HepG2 (cell line): Measurements from ENCODE around the gene SELENOW. TPM values are rescaled to one million over a fixed set of nuclear protein-coding genes. Genes with fewer than 3 reads are reported as not detected.

Experiments
- ARID4A ChIP-seq: sonication (generic); formaldehyde crosslinking; IDR thresholded peaks from 2 replicates; pipeline ENCODE4 v1.5.0; 2020; ENCODE audit warnings: mild to moderate bottlenecking, missing genetic modification reagents, borderline replicate concordance
- BHLHE40 ChIP-seq: IDR thresholded peaks from 2 replicates; pipeline ENCODE4 v1.6.1; 2011; ENCODE audit warnings: low read length, improper control_type of control experiment
- CBFB ChIP-seq: sonication (generic); formaldehyde crosslinking; IDR thresholded peaks from 2 replicates; pipeline ENCODE4 v1.4.0; 2020; ENCODE audit warnings: missing genetic modification reagents
- CREBL2 ChIP-seq: sonication (generic); formaldehyde crosslinking; IDR thresholded peaks from 2 replicates; pipeline ENCODE4 v1.8.1; 2023; ENCODE audit warnings: missing genetic modification reagents, mild to moderate bottlenecking, borderline replicate concordance
- FOXK1 ChIP-seq: sonication (generic); formaldehyde crosslinking; IDR thresholded peaks from 2 replicates; pipeline ENCODE4 v1.4.0; 2020; ENCODE audit warnings: low read depth, missing genetic modification reagents, borderline replicate concordance
- FOXO1 ChIP-seq: sonication (generic); formaldehyde crosslinking; IDR thresholded peaks from 2 replicates; pipeline ENCODE4 v1.4.0; 2020; ENCODE audit warnings: missing genetic modification reagents
- GMEB2 ChIP-seq: IDR thresholded peaks from 2 replicates; pipeline ENCODE4 v1.6.1; 2016; ENCODE audit warnings: missing biosample characterization, missing genetic modification reagents, low read depth
- GPN1 ChIP-seq: sonication (generic); formaldehyde crosslinking; IDR thresholded peaks from 2 replicates; pipeline ENCODE4 v1.5.1; 2020; ENCODE audit warnings: missing genetic modification reagents, borderline replicate concordance
- HNF4A ChIP-seq: sonication (generic); formaldehyde crosslinking; IDR thresholded peaks from 2 replicates; pipeline ENCODE4 v1.4.0; 2020; ENCODE audit warnings: missing genetic modification reagents
- ISX ChIP-seq: sonication (generic); formaldehyde crosslinking; conservative IDR thresholded peaks from 2 replicates; pipeline ENCODE4 v1.5.0; 2020; ENCODE audit warnings: missing genetic modification reagents
- MAZ ChIP-seq, 2 experiments: sonication (generic) in 1 of 2; formaldehyde crosslinking in 1 of 2; IDR thresholded peaks; 2 replicates each; pipeline versions ENCODE4 v1.5.0 to v1.6.1; 2012 to 2020; ENCODE audit warnings: low read depth in 2 of 2, mild to moderate bottlenecking in 2 of 2, borderline replicate concordance in 1 of 2, improper control_type of control experiment in 1 of 2, low read length in 1 of 2, missing genetic modification reagents in 1 of 2, moderate library complexity in 1 of 2
- REXO4 ChIP-seq: sonication (generic); formaldehyde crosslinking; IDR thresholded peaks from 2 replicates; pipeline ENCODE4 v1.8.0; 2022; ENCODE audit warnings: missing genetic modification reagents, mild to moderate bottlenecking, borderline replicate concordance
- SAP130 ChIP-seq: IDR thresholded peaks from 2 replicates; pipeline ENCODE4 v1.6.1; 2016; ENCODE audit warnings: low read depth
- SIN3B ChIP-seq: fragments of 150-350 bp; IDR thresholded peaks from 2 replicates; pipeline ENCODE4 v1.6.1; 2014; ENCODE audit warnings: low read length
- SRSF1 ChIP-seq: fragments of 200-400 bp; formaldehyde crosslinking; optimal IDR thresholded peaks from 2 replicates; pipeline ENCODE3; 2017; ENCODE audit warnings: mild to moderate bottlenecking, low read depth, low read length, moderate library complexity
- SRY ChIP-seq: sonication (generic); formaldehyde crosslinking; IDR thresholded peaks from 2 replicates; pipeline ENCODE4 v1.8.0; 2022; ENCODE audit warnings: mild to moderate bottlenecking, missing genetic modification reagents
- TAF1 ChIP-seq: sonication (generic); formaldehyde crosslinking; IDR thresholded peaks from 2 replicates; pipeline ENCODE4 v1.4.0; 2020; ENCODE audit warnings: missing genetic modification reagents
- TOPORS ChIP-seq: sonication (generic); formaldehyde crosslinking; IDR thresholded peaks from 2 replicates; pipeline ENCODE4 v1.8.0; 2023; ENCODE audit warnings: mild to moderate bottlenecking, missing genetic modification reagents
- ZC3H4 ChIP-seq: sonication (generic); formaldehyde crosslinking; IDR thresholded peaks from 2 replicates; pipeline ENCODE4 v1.4.0; 2020; ENCODE audit warnings: missing genetic modification reagents, borderline replicate concordance
- ZNF180 ChIP-seq: sonication (generic); formaldehyde crosslinking; IDR thresholded peaks from 2 replicates; pipeline ENCODE4 v1.4.0; 2020; ENCODE audit warnings: low read depth, missing genetic modification reagents, borderline replicate concordance
- ZNF383 ChIP-seq: sonication (generic); formaldehyde crosslinking; IDR thresholded peaks from 2 replicates; pipeline ENCODE4 v1.4.0; 2020; ENCODE audit warnings: missing genetic modification reagents, mild to moderate bottlenecking, borderline replicate concordance
- ZNF530 ChIP-seq: sonication (generic); formaldehyde crosslinking; IDR thresholded peaks from 2 replicates; pipeline ENCODE4 v1.5.0; 2020; ENCODE audit warnings: low read depth, mild to moderate bottlenecking, missing genetic modification reagents
- ZNF841 ChIP-seq: sonication (generic); formaldehyde crosslinking; IDR thresholded peaks from 2 replicates; pipeline ENCODE4 v1.8.1; 2023; ENCODE audit warnings: missing genetic modification reagents, borderline replicate concordance
- polyA plus RNA-seq, 8 experiments: library from polyadenylated mRNA; depleted of rRNA in 3 of 8; stranded (reverse) in 7 of 8; unstranded in 1 of 8; fragments of >200 nt; fragmentation: Illumina TruSeq in 4 of 8; extraction: Trizol in 4 of 8; gene quantifications; 2 replicates each; pipeline versions ENCODE4 v1.2.1 to v1.2.3, GENCODE V29; 2011 to 2016; ENCODE audit warnings: low read depth in 4 of 8, missing spikeins in 1 of 8, mixed read lengths in 1 of 8; ENCODE audit not compliant: insufficient read depth in 1 of 8
- total RNA-seq, 5 experiments: library from RNA; depleted of rRNA; stranded (reverse); fragments of >200 nt; fragmentation: Illumina TruSeq; extraction: Trizol; gene quantifications; 2 replicates each; pipeline ENCODE4 v1.2.3, GENCODE V29; 2016; ENCODE audit warnings: low read depth in 1 of 5

The SELENOW gene
- total and polyA plus RNA-seq, 2 of the 13 experiments (the other 11 are each of a cell fraction or from before 2014, with no cell fraction given): 50.3 to 64.7 TPM

- TF ChIP-seq MAZ (IDR thresholded peaks at IDR 0.05; ENCODE audit: borderline replicate concordance, low read depth, low read length) (peak; percentile 62; the same call in 1 of the 2 replicates), MAZ (CRISPR knock-in tag; IDR thresholded peaks at IDR 0.05; ENCODE audit: low read depth) (peak; percentile 76; the same call in 1 of the 2 replicates), HNF4A (CRISPR knock-in tag) (0 out of 2 replicates have a peak, but pooled peaks have one; percentile 8), CREBL2 (CRISPR knock-in tag) (0 out of 2 replicates have a peak, but pooled peaks have one; percentile 59), ISX (CRISPR knock-in tag) (0 out of 2 replicates have a peak, but pooled peaks have one; percentile 78), CBFB (CRISPR knock-in tag) (no peak; the same call in none of the 2 replicates), REXO4 (CRISPR knock-in tag) (peak; percentile 73; the same call in 1 of the 2 replicates), SRSF1 (no peak), GMEB2 (CRISPR knock-in tag) (0 out of 2 replicates have a peak, but pooled peaks have one; percentile 13), SAP130 (CRISPR knock-in tag) (peak; percentile 84), ZC3H4 (CRISPR knock-in tag) (no peak), ZNF530 (CRISPR knock-in tag) (0 out of 2 replicates have a peak, but pooled peaks have one; percentile 41), ARID4A (CRISPR knock-in tag) (peak; percentile 71; the same call in 1 of the 2 replicates), FOXK1 (CRISPR knock-in tag) (no peak), TAF1 (CRISPR knock-in tag) (peak; percentile 93), SRY (CRISPR knock-in tag) (0 out of 2 replicates have a peak, but pooled peaks have one; percentile 47), FOXO1 (CRISPR knock-in tag) (no peak; the same call in 1 of the 2 replicates), GPN1 (CRISPR knock-in tag) (no peak), ZNF841 (CRISPR knock-in tag) (peak; percentile 60; the same call in 1 of the 2 replicates), BHLHE40 (peak; percentile 95), ZNF383 (CRISPR knock-in tag) (no peak), ZNF180 (0 out of 2 replicates have a peak, but pooled peaks have one; percentile 46), TOPORS (CRISPR knock-in tag) (no peak), SIN3B (no peak)
Observed at GRCh38 chr19:47778049-47778953, at the start of gene SELENOW (continued).
